LoVo (cell line): ENCODE results near the gene TBC1D9.

Source experiments
- DNase-seq: peaks from one replicate; pipeline ENCODE4 v3.0.0-alpha.2; 2016; ENCODE audit warnings: low spot score

Gene TBC1D9

DNA sequence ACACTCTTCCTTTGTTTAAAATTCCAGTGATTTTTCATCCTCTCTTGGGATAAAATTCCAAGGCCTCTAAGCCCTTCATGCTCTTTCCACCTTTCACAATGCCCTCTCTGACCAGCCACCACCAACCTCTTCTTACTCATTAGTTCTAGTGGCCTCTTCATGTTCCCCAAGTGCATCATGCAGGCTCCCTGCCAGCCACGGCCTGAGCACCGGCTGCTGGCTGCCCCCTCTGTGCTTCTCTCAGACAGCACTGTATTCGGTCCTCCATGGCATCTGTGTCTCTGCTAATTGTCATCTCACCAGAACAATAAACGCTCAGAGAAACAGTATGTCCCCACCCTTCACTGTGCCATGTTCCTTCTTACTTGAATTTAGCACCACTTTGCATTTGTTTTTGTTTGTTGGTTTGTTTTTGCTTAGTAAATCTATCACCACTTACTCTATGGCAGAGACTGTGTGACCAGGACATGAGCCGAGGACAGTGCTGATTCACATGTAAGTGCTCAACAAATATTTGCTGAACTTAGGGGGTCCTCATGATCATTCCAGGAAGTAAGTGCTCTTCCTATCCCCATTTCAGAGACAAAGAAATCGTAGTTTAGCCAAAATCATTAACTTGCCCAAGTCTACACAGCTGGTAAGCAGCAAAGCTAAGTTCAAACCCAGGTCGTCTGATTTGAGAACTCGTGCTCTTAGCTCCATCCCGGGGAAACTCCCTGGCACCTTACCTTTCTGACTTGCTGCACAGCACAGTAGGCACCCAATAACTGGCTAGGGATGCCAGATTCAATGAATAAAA, 110.4 kb downstream of the TBC1D9 start:
- no peak for DNase-seq

DNA sequence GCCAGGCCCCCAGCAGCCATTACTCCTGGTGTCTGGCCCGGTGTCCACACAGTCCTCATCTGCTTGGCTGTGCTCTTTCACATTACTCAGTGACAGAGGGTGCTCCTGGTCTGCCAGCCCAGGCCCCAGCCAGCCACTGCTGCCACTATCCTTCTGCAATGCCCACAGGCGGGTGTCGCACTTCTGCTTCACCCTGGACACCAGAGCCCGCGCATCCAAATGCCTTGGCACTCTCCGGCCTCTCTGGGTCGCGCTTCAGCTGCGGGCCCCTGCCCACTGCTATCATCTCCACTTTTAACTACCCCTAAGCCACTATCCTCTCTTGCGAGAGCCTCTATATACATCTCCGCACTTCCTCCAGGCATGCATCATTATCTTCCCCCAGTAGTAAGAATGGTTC, 111.0 kb downstream of the TBC1D9 start:
- no peak for DNase-seq

DNA sequence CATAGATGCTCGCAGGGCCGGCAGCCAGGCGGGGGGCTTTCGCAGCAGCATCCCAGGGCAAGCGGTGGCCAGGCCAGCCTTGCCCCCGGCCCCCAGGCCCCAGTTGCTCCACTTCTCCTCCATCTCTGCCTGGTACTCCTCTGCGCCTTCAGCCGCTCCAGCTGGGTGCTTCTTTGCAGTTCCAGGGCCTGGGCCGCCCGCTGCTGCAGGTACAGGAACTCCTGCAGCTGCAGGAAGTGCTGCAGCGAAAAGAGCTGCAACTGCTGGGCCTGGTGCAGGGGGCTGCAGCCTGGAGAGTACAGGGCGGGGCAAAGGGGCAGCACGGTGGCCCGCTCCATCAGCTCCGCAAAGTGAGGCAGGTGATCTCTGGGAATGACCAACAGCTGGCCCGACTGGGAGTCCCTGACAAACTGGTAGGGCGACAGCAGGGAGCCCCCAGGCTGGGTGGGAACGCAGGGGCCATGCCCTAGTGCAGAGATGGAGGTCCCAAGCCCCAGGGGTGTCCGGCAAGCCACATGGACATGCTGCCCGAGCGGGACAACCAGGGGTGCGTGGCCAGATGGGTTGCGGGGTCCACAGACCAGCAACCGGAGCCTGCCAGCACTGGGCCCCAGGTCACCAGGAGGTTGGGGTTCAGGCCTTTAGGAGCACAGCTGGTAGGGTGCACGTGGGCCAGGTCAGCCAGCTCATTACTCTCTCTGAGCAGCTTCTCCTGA, 111.6 kb downstream of the TBC1D9 start:
- no peak for DNase-seq

DNA sequence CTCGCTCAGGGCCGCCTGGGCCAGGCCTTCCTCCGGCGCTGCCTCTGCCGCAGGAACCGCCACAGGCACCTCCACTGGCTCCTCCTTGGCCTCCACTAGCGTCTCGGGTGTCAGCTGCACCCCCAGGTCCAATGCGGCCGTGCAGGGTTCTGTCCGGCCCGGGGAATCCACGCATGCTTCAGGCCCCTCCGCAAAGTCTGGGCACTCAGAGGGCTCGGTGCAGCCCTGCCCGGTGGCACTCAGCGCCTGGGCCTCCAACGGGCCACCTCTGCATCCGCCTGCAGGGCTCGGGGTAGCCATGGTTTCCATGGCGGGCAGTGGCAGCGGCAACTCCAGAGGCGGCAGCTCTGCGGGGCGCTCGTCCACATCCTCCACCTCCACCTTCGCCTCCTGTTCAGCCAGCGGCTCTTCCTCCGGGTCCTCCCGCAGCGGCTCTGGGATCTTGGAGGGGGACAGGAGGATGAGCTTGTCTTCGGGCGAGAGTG, 112.6 kb downstream of the TBC1D9 start:
- DNase-seq, result no peak

DNA sequence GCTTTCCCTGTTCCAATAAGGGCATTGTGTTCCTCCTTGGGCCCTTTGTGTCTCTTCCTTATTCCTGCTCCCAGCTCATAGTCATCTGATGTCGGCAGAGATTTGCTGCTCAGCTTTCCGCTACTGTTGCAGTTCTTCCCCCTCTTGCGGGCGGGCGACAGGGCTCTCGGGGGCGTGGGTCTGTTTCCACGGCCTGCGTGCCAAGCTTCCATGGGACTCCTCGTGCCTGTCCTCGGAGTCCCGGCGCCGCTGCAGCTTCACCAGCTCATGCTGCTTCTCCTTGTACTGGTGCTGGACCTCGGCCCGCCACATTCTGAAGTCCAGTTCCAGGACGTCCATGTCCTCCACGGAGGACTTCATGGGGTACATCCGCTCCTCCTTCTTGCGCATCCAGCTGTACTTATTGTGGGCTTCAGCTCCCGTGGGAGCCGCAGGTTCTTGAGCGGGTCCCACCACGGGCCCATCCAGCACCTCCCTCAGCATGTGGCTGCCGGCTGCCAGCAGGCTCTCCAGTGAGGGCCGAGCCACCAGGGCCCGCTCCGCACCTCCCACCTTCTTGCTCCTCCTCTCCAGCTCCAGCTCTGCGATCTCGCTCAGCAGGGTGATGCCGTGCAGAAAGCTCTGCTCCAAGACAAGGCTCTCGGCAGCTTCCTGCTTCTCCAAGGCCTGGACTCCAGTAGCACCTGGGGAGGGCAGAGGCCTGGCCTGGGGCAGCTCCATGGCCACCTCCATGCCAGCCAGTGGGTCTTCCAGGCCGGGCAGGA, 113.3 kb downstream of the TBC1D9 start:
- no peak for DNase-seq

DNA sequence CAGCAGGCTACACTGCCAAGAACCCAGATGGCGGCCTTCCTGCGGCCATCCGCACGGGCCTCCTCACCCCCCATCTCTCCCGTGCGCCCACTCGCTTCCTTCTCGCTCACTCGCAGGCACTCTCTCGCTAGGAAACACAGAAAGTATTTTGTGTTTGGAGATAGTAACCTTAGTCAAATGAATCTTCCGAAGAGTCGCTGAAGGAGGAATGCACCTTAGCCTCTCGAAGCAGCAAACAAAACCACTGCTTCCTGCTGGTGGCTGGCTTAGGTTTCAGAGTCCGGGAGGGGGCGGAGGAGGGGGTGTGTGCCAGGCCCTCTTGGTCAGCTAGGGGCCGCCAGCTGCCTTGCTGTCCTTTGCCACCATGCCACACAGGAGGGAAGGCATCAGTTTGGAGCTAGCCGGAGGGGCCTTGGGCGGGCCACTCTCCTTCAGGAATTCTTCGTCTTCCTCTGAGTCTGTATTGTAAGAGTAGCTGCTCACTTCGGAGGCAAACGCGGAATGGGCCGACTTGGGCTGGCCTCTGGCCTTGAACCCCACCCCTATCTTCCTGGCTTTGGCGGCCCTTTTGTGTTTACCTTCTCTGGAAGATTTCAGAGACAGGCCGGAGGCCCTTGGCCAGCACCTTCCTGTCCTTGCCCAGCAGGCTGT, 114.3 kb downstream of the TBC1D9 start:
- no peak for DNase-seq

DNA sequence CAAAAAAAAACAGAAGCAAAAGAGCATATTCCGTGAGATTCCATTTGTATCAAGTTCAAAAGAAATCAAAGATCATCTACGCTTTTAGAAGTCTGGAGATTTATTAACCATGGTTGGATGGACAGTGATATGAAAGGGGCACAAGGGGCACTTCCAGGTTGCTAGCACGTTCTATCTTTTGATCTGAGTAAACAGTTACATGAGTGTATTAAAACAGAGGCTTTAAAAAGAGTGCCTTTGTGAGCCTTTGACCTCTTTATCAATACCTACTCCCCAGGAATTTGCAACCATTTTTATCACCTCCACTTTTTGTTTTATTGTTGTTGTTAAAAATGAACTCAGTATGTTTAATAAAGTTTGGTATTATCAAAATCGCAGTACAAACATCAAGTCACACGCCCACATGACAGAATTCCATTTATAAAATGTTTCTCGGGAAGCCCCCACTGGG, 115.1 kb downstream of the TBC1D9 start:
- DNase-seq, result peak; percentile 5

DNA sequence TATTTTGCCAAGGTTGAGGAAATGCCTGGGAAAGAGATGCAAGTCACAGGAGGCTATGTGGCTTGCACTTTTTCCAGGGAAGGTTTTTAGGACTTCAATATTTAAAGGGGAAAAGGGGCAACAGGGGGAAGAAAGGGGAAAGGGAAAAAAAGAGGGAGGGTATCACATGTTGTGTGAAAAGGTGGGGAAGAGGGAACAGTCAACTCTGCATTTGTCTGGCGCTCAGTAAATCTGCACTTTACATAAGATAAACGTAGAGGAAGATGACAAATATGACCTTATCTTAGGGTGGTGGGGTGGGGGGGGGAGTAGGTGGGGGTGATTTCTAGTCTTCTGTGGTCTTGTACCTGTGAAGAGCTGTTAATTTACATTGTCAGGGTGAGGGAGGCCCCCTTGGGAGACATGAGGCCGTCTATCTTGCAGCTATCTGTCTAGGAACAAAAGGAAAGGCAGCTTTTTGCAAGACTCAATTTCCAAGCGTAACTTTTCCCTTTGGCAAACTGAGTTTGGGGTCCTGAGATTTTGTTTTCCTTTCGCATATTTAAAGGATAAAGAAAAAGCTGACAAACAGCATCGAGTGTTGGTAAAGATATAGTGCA, 115.9 kb downstream of the TBC1D9 start:
- no peak for DNase-seq

DNA sequence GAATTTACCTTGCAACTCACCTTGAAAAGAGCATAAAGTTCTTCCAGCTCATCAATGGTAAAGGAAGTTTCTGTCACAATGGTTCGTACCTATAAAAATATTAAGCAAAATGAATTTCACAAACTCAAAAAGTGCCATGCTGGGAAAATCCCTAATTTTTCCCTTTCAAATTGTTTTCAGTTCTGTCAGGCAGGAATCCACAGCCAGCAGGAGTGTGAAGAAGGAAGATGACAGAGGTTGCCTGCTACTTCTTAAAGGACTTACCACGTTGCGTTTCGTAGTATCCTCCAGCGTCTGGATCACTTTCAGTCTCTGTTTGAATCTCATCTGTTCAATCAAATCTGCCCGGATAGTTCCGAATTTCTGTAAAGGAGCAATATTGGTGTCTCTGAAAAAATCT, 117.1 kb downstream of the TBC1D9 start:
- no peak for DNase-seq

DNA sequence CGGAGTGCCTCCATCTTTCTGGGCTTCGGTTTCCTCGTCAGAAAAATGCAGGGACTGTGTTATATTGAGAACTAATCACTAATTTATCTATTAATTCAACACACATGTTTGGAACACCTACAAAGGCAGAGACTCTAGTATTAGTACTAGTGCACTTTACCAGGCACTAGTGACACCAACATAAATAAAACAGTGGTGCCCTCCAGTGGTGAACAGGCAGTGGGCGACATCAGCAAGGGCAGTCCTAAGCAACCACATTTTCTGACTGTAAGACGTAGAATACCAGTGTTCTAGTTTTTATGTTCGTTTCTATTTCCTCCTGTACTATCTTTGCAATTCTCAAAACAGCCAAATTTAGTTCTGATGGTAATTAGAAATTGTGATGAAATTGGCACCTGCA, 118.3 kb downstream of the TBC1D9 start:
- DNase-seq, result peak; percentile 48

DNA sequence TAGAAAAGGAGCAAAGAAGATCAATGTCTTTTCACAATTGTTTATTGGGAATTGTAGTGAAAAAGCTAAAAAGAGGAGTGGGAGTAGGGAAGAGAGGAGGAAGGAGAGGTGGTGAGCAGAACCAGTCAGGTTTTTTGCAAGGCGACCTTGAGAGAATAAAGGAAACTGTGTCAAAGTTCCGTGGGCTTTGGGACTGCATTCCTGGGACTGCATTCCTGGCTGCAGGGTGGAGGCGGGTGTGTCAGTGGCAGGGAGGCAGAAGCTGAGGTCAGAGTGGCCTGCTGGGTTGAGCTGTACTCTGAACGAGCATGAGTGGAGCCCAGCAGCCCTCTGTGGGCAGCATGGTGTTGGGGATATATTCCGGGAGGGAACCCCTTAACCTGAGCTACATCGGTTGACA, 120.6 kb downstream of the TBC1D9 start:
- peak; percentile 84 for DNase-seq

DNA sequence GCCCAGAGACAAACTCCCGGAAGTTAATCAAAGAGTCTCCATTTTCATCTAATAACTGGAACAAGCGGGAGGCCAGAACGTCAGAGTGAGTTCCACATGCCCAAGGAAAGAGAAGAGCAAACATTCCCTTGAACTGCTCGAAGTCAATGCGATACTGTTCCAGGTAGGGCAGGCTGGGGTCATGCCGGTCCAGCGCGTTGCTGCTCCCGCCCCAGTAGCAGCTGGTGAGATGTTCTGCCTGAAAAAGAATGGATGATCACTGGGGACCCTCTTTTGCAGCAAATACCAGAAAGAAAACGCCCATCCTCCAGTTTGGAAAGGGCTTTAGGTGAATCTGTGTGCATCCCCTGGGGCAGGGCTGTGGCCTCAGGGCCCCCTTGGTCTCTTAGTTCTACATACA, 122.2 kb downstream of the TBC1D9 start:
- DNase-seq, result no peak

DNA sequence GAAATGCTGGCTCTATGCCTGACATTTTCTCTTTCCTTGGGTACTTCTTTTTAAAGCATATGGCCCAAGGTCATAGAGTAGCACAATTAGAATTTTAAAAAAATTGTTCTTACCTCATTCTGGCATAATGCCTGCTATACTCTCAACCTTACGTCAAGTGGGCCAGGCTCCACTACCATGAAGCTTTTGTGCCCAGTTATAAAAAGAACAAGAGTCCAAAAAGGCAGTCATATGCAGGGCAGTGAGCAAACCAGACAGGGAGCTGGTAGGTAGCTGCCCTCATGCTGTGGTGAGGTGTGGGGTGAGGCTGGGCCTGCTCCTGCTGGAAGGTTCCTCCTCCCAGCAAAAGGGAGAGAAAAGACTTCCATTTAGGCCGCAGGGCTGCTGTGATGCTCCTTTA, 123.1 kb downstream of the TBC1D9 start:
- no peak for DNase-seq

DNA sequence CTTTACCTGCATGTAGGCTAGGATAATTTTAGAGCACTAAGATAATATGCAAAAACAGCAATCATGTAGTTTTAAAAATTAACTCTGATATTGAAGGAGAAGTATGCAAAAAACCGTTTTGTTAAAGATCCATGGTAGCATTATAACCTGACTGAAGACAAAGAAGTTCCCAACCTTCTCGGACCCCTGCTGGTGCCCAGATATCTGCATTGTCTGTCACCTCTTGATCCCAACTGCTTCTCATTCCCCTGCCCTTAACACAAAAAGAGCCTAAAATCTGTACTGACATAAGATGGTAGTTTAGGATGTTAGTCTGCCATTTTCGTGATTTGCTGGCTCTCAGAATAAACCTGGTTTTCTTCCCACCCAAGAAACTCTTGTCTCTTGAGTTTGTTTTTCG, 125.9 kb downstream of the TBC1D9 start:
- DNase-seq, result no peak

DNA sequence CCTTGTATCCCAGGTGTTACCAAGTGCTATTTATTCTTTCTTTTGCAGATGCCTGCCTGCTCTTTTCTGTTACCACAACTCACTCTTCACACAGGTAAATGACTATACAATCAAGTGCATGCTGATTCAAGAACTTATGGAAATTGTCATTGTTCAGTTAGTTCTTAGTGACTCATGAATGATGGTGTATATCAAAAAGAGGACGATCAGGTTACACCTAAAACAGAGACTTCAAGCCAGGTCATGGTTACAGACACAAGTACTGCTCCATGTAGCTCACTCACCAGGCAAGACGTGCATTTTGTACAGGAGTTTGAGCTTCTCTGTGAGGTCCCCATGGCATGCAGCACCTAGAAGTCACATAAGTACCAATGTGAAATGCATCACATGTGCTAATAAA, 128.2 kb downstream of the TBC1D9 start:
- DNase-seq, result no peak

DNA sequence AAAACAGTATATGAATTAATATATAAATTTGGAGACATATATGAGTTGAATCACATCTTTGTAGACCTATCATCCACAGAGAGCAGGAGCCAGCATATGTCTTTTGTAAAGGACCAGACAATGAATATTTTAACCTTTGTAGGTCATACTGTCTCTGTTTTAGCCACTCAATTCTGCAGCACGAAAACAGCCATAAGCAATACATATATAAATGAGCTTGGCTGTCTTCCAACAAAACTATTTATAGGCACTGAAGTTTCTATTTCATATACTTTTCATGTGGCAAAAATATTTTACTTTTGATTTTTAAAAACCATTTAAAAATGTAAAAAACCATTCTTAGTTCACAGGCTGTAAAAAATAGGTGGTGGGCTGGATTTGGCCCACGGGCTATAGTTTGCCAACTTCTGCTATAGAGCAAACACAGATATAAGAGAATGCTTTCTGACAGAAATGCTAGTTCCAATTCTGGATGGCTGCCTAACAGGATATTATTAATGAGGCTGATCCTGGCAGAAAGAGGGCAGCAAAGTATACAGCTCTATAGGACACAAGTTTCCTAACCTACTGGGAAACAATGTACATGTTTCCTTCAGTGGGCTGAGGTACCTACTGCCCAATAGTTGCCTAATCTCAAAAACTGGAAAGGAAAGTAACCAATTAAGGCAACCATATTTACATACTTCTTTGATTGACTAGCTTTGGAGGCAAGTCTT, 129.4 kb downstream of the TBC1D9 start:
- no peak for DNase-seq

DNA sequence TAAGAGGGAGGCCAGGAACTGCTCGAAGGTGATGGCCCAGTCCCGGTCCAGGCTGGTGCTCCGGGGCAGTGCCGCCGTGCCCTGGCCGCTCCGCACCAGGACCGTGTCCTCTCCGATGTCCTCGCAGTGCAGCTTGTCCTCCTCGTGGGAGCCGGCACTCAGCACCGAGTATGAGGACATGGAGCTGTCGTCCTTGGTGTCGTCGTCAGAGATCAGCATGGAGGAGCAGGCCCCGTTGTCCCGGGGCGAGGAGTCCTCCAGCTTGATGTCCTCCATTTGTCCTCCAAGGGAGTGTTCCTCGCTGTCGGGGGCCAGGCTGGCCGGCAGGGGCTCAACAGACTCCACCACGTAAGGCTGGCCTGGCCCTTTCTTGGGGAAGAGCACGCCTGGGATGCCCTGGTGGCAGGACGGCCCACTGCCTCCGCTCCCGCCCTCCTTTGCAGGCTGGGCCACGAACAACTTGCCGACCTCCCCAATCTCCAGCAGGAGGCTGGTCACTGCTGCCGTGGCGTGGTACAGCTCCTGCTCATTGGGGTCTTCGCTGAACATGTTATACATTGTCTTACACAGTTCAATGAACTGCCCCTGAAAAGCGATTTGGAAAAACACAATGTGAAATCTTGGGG, 133.7 kb downstream of the TBC1D9 start:
- no peak for DNase-seq

DNA sequence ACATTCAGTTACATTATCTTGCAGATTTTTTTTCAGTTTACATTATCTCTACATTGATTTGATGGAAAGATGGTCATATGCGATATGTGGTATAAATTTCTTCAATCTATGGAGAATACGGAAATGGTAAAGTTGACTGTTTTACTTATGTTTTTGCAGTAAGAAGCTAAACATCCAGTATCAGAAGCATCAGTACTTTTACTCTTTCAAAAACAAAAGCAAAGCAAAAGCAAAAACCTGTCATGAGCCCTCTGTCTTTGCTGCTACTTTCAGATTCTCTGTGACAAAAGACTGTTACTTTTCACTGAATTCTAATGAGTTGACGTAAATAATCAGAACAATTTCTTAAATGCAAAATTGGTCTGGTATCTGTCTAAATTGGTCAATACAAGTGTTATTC, 135.0 kb downstream of the TBC1D9 start:
- no peak for DNase-seq

DNA sequence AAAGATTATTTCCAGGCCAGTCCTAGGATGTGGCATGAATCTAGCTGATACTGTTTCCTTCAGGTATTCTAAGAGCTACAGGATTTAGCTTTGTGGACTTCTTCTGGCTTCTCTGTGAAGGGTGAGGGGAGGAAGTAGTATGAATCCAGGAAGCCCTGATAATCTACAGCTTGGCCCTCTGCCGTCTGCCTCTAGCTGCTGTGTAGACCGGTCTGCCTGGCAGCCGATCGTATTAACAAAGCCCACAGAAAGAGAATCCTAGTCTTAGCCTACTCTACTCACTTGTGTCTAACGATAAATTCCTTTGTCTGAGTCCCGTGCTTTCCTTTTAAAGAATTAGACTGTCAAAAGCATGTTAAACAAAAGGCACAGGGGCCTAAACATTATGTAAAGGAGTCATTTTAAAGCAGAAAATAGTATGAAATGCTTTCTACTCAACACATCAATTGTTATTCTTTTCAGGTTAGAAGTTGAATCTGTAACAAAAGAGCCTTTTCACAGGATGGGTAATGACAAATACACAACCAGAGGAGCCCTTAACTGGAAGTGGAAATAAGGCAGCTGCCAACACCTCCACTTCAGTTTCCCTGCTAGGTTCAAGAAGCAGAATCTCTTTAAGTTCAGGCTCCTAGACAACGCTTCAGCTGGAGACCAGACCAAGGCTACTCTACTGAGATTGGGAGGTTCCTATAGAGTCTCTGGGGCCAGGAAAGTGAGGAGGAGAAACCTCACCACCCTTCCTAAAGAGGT, 138.5 kb downstream of the TBC1D9 start:
- DNase-seq, result no peak

DNA sequence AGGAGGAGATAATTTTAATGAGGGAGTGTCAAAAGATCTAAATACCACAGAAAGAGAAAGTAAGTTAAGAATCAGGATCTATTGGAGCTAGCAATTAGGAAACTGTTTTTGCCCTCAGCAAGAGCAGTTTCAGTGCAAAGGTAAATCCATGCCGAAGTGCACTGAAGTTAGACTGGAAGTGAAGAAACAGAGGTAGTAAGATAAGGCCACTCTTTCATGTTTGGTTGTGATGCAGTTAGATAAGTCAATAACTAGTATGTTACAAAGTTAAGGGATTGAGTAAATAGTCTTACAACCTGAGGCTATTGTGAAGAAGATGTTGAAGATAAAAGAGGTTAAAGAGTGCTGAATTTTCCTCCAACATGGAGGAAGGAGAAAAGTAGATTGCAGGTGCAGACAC, 140.7 kb downstream of the TBC1D9 start:
- DNase-seq, result no peak
